Calu3 (cell line): ENCODE measurements around the gene CEACAM1. TPM values are rescaled to one million over a fixed set of nuclear protein-coding genes. Genes with fewer than 3 reads are reported as not detected.

Source experiments
- BruUV-seq: library from RNA; stranded (reverse); fragments of 400-500 nt; replicated peaks from 2 replicates; lab custom pipeline; 2021; lab: Mats Ljungman, UMichigan
- CTCF ChIA-PET: fragments of 300-600 bp; sonication (Branson Sonifier 250); formaldehyde crosslinking; loops from one replicate; lab custom pipeline; 2022; ENCODE audit warnings: antibody characterized with exemption; lab: Charles Lee
- DNase-seq: peaks from one replicate; pipeline ENCODE4 v3.0.0; 2022
- H3K27ac Mint-ChIP-seq: one replicate; pipeline ENCODE4 v1.8.0; 2022; ENCODE audit warnings: mixed read lengths; ENCODE audit not compliant: unreplicated experiment
- H3K27me3 Mint-ChIP-seq: one replicate; pipeline ENCODE4 v1.8.0; 2022; ENCODE audit warnings: mixed read lengths; ENCODE audit not compliant: unreplicated experiment
- H3K36me3 Mint-ChIP-seq: one replicate; pipeline ENCODE4 v1.8.0; 2022; ENCODE audit warnings: mild to moderate bottlenecking, moderate library complexity, mixed read lengths; ENCODE audit not compliant: insufficient read depth, unreplicated experiment
- H3K4me1 Mint-ChIP-seq: one replicate; pipeline ENCODE4 v1.8.0; 2022; ENCODE audit warnings: mild to moderate bottlenecking, low read depth, mixed read lengths; ENCODE audit not compliant: unreplicated experiment
- H3K4me3 Mint-ChIP-seq: one replicate; pipeline ENCODE4 v1.8.0; 2022; ENCODE audit warnings: mild to moderate bottlenecking, low read depth, moderate library complexity, mixed read lengths; ENCODE audit not compliant: unreplicated experiment
- H3K9me3 Mint-ChIP-seq: one replicate; pipeline ENCODE4 v1.8.0; 2022; ENCODE audit warnings: low read depth, mixed read lengths; ENCODE audit not compliant: unreplicated experiment
- CTCF ChIP-seq: fragments of 200-600 bp; IDR thresholded peaks from one replicate; pipeline ENCODE4 v1.8.0; 2022; ENCODE audit warnings: antibody characterized with exemption; ENCODE audit not compliant: unreplicated experiment
- intact Hi-C: fragments of 100-400 bp; cut with micrococcal nuclease; formaldehyde crosslinking; loops from one replicate; pipeline ENCODE4 v1.10.0; 2022; ENCODE audit not compliant: unreplicated experiment
- total RNA-seq: library from RNA; stranded (reverse); gene quantifications from 2 replicates; pipeline ENCODE4 v1.2.3, GENCODE V29; 2022

Gene CEACAM1
- total RNA-seq, 1 experiment from 2014 or later: 132 TPM

- BruUV-seq: no TSS peak
- H3K4me1 Mint-ChIP-seq: peaks cover 7% of the 10 kb centered on the region
- peaks cover 57% of the 10 kb centered on the region for H3K27me3 Mint-ChIP-seq
- no peaks in the 10 kb centered on the region for H3K36me3 Mint-ChIP-seq
- H3K27ac Mint-ChIP-seq: no peak overlapping the region
- H3K4me3 Mint-ChIP-seq: no peak overlapping the region
- no peaks in the 10 kb centered on the region for H3K9me3 Mint-ChIP-seq
- no peak for DNase-seq
- CTCF ChIA-PET: no interaction called here
- intact Hi-C loops: no loop called here
- TF ChIP-seq CTCF: no peak
Observed at GRCh38 chr19:42571116-42571515, 42.8 kb upstream of the CEACAM1 start.

- intact Hi-C loops: no loop called here
- peaks cover 7% of the 10 kb centered on the region for H3K4me1 Mint-ChIP-seq
- no peak for DNase-seq
- no peak for TF ChIP-seq CTCF
- BruUV-seq: no TSS peak
- CTCF ChIA-PET: interaction anchor here (0.6 to 0.9 kb wide), 3 partner anchors 289 to 665 kb away, joined by 3 to 5 read pairs (median 3); no protein-coding TSS in a partner anchor
- no peak overlapping the region for H3K27ac Mint-ChIP-seq
- peaks cover 63% of the 10 kb centered on the region for H3K27me3 Mint-ChIP-seq
- H3K36me3 Mint-ChIP-seq: no peaks in the 10 kb centered on the region
- H3K9me3 Mint-ChIP-seq: no peaks in the 10 kb centered on the region
- H3K4me3 Mint-ChIP-seq: no peak overlapping the region
Observed at GRCh38 chr19:42569193-42569592, 40.9 kb upstream of the CEACAM1 start.

- TF ChIP-seq CTCF: no peak
- Mint-ChIP-seq H3K27ac (no peak overlapping the region), H3K9me3 (no peaks in the 10 kb centered on the region), H3K36me3 (no peaks in the 10 kb centered on the region), H3K27me3 (peaks cover 62% of the 10 kb centered on the region), H3K4me1 (peaks cover 7% of the 10 kb centered on the region), H3K4me3 (no peak overlapping the region)
- DNase-seq: no peak
- no TSS peak for BruUV-seq
- CTCF ChIA-PET: no interaction called here
- intact Hi-C loops: no loop called here
Observed at GRCh38 chr19:42568006-42568405, 39.7 kb upstream of the CEACAM1 start.

- no TSS peak for BruUV-seq
- intact Hi-C loops: no loop called here
- H3K9me3 Mint-ChIP-seq: no peaks in the 10 kb centered on the region
- no peak for DNase-seq
- H3K4me1 Mint-ChIP-seq: peaks cover 7% of the 10 kb centered on the region
- CTCF ChIA-PET: no interaction called here
- H3K4me3 Mint-ChIP-seq: no peak overlapping the region
- H3K27me3 Mint-ChIP-seq: peaks cover 62% of the 10 kb centered on the region
- H3K36me3 Mint-ChIP-seq: no peaks in the 10 kb centered on the region
- H3K27ac Mint-ChIP-seq: no peak overlapping the region
- TF ChIP-seq CTCF: no peak
Observed at GRCh38 chr19:42567567-42567966, 39.3 kb upstream of the CEACAM1 start.
